SK-N-SH treated with all-trans-retinoic acid at 6 μM for 48 hours (cell line): ENCODE data around the gene BRD2.

Experiments used
- ATAC-seq: fragments of 200-7000 bp; cut with Tn5 transposase; 3 replicates; pipeline ENCODE4 v1.9.1; 2020; ENCODE audit warnings: mild to moderate bottlenecking, moderate library complexity
- ARNTL ChIP-seq: fragments of 450-650 bp; formaldehyde crosslinking; IDR thresholded peaks from 2 replicates; pipeline ENCODE4 v1.5.0; 2020; ENCODE audit warnings: low read depth, mild to moderate bottlenecking, moderate library complexity, borderline replicate concordance
- BACH2 ChIP-seq: fragments of 250-450 bp; sonication (Bioruptor Pico); IDR thresholded peaks from 2 replicates; pipeline ENCODE4 v1.9.0; 2021; ENCODE audit warnings: mild to moderate bottlenecking, borderline replicate concordance
- CREB5 ChIP-seq: fragments of 250-450 bp; sonication (Bioruptor Pico); IDR thresholded peaks from 2 replicates; pipeline ENCODE4 v1.5.1; 2020; ENCODE audit warnings: low read depth, mild to moderate bottlenecking, moderate library complexity
- CSDC2 ChIP-seq: fragments of 250-450 bp; sonication (Bioruptor Pico); IDR thresholded peaks from 2 replicates; pipeline ENCODE4 v1.5.0; 2020; ENCODE audit warnings: mild to moderate bottlenecking, moderate library complexity
- CSRNP3 ChIP-seq: fragments of 250-450 bp; sonication (Bioruptor Pico); IDR thresholded peaks from 2 replicates; pipeline ENCODE4 v1.5.1; 2021; ENCODE audit warnings: mild to moderate bottlenecking, moderate library complexity
- GLIS3 ChIP-seq: fragments of 250-450 bp; sonication (Bioruptor Pico); IDR thresholded peaks from 2 replicates; pipeline ENCODE4 v1.5.0; 2020; ENCODE audit warnings: mild to moderate bottlenecking, moderate library complexity
- ISL1 ChIP-seq: fragments of 250-450 bp; sonication (Bioruptor Pico); IDR thresholded peaks from 2 replicates; pipeline ENCODE4 v2.1.2; 2022; ENCODE audit warnings: mild to moderate bottlenecking, moderate library complexity
- OSR1 ChIP-seq: fragments of 250-450 bp; sonication (Bioruptor Pico); IDR thresholded peaks from 2 replicates; pipeline ENCODE4 v1.8.0; 2022; ENCODE audit warnings: moderate library complexity, mild to moderate bottlenecking, inconsistent platforms
- PATZ1 ChIP-seq: fragments of 250-450 bp; sonication (Bioruptor Pico); IDR thresholded peaks from 2 replicates; pipeline ENCODE4 v1.8.0; 2020; ENCODE audit warnings: mild to moderate bottlenecking, moderate library complexity, borderline replicate concordance
- POU6F1 ChIP-seq: fragments of 250-450 bp; sonication (Bioruptor Pico); IDR thresholded peaks from 2 replicates; pipeline ENCODE4 v1.8.0; 2021; ENCODE audit warnings: low read depth, mild to moderate bottlenecking, moderate library complexity, borderline replicate concordance
- PPARA ChIP-seq: fragments of 250-450 bp; sonication (Bioruptor Pico); IDR thresholded peaks from 2 replicates; pipeline ENCODE4 v1.5.0; 2020; ENCODE audit warnings: mild to moderate bottlenecking, borderline replicate concordance
- RARB ChIP-seq: fragments of 250-450 bp; sonication (Bioruptor Pico); IDR thresholded peaks from 2 replicates; pipeline ENCODE4 v1.8.0; 2021; ENCODE audit warnings: mild to moderate bottlenecking, moderate library complexity
- SNAI2 ChIP-seq: fragments of 250-450 bp; sonication (Bioruptor Pico); IDR thresholded peaks from 2 replicates; pipeline ENCODE4 v1.5.0; 2020; ENCODE audit warnings: mild to moderate bottlenecking, moderate library complexity
- TCF4 ChIP-seq: fragments of 250-450 bp; sonication (Bioruptor Pico); IDR thresholded peaks from 2 replicates; pipeline ENCODE4 v1.8.0; 2021; ENCODE audit warnings: mild to moderate bottlenecking, moderate library complexity, borderline replicate concordance
- TOX ChIP-seq: fragments of 250-450 bp; sonication (Bioruptor Pico); IDR thresholded peaks from 2 replicates; pipeline ENCODE4 v1.8.0; 2021; ENCODE audit warnings: mild to moderate bottlenecking, moderate library complexity, borderline replicate concordance
- TSHZ2 ChIP-seq: fragments of 250-450 bp; sonication (Bioruptor Pico); IDR thresholded peaks from 2 replicates; pipeline ENCODE4 v1.5.0; 2020; ENCODE audit warnings: mild to moderate bottlenecking, moderate library complexity
- ZC3H10 ChIP-seq: fragments of 250-450 bp; sonication (Bioruptor Pico); IDR thresholded peaks from 2 replicates; pipeline ENCODE4 v1.5.1; 2021; ENCODE audit warnings: mild to moderate bottlenecking, moderate library complexity
- ZFP3 ChIP-seq: fragments of 250-450 bp; sonication (Bioruptor Pico); IDR thresholded peaks from 2 replicates; pipeline ENCODE4 v1.5.0; 2020; ENCODE audit warnings: mild to moderate bottlenecking, moderate library complexity
- ZFP30 ChIP-seq: fragments of 450-650 bp; formaldehyde crosslinking; IDR thresholded peaks from 2 replicates; pipeline ENCODE4 v1.5.0; 2022; ENCODE audit warnings: mild to moderate bottlenecking, moderate library complexity
- ZNF565 ChIP-seq: fragments of 450-650 bp; formaldehyde crosslinking; conservative IDR thresholded peaks from 2 replicates; pipeline ENCODE4 v1.5.0; 2020; ENCODE audit warnings: low read depth, mild to moderate bottlenecking, moderate library complexity
- ZNF70 ChIP-seq: fragments of 450-650 bp; formaldehyde crosslinking; IDR thresholded peaks from 2 replicates; pipeline ENCODE4 v1.5.0; 2020; ENCODE audit warnings: mild to moderate bottlenecking, moderate library complexity
- ZNF8 ChIP-seq: fragments of 450-650 bp; formaldehyde crosslinking; IDR thresholded peaks from 2 replicates; pipeline ENCODE4 v1.5.0; 2020; ENCODE audit warnings: mild to moderate bottlenecking, moderate library complexity

BRD2 gene

GRCh38 chr6:33013608-33014007 lies 45.2 kb downstream of the BRD2 start:
- no peak for ATAC-seq
- TF ChIP-seq ZNF8 (CRISPR knock-in tag) (no peak), ZFP3 (CRISPR knock-in tag) (no peak)

- peak; percentile 92 for ATAC-seq
Measured at GRCh38 chr6:33014841-33015634, 46.6 kb downstream of the BRD2 start.

GRCh38 chr6:33015798-33016197 lies 47.4 kb downstream of the BRD2 start:
- ATAC-seq, result no peak
- TF ChIP-seq CSRNP3 (no peak), PATZ1 (no peak), ZFP30 (CRISPR knock-in tag) (no peak), RARB (no peak), TCF4 (CRISPR knock-in tag) (no peak)

More at GRCh38 chr6:33014841-33015634, 46.6 kb downstream of the BRD2 start:
- TF ChIP-seq ZC3H10 (CRISPR knock-in tag) (no peak), CREB5 (no peak), ARNTL (no peak), ZNF70 (no peak), ZFP3 (CRISPR knock-in tag) (no peak), PATZ1 (no peak), CSDC2 (CRISPR knock-in tag) (no peak), OSR1 (CRISPR knock-in tag) (no peak), PPARA (CRISPR knock-in tag) (no peak), ZNF565 (CRISPR knock-in tag) (no peak), ISL1 (CRISPR knock-in tag) (no peak), BACH2 (CRISPR knock-in tag) (no peak), ZFP30 (CRISPR knock-in tag) (no peak), GLIS3 (no peak), SNAI2 (CRISPR knock-in tag) (no peak), TOX (no peak), TCF4 (CRISPR knock-in tag) (no peak), TSHZ2 (CRISPR knock-in tag) (no peak), POU6F1 (CRISPR knock-in tag) (no peak)
- TF ChIP-seq, all 23 proteins: peak for 0
